WTC11 (cell line): ENCODE measurements around the gene NCMAP. TPM values are rescaled to one million over a fixed set of nuclear protein-coding genes. Genes with fewer than 3 reads are reported as not detected.

Experiments used
- ATAC-seq: fragments of 200-7000 bp; cut with Tn5 transposase; 2 replicates; pipeline ENCODE4 v1.10.0; 2021; ENCODE audit warnings: mild to moderate bottlenecking, moderate library complexity
- CTCF ChIA-PET: fragments of 300-600 bp; sonication (Branson Sonifier 250); formaldehyde crosslinking; loops from one replicate; lab custom pipeline; 2021; ENCODE audit warnings: antibody characterized with exemption; lab: Charles Lee
- POLR2A ChIA-PET: fragments of 350-600 bp; sonication (Branson Sonifier 250); formaldehyde crosslinking; loops from one replicate; lab custom pipeline; 2021; ENCODE audit warnings: antibody characterized with exemption; lab: Charles Lee
- DNase-seq: peaks from one replicate; pipeline ENCODE4 v3.0.0; 2021; ENCODE audit warnings: low spot score
- H3K27ac Mint-ChIP-seq: 2 replicates; pipeline ENCODE4 v1.8.0; 2021; ENCODE audit warnings: mixed read lengths
- H3K27me3 Mint-ChIP-seq: 2 replicates; pipeline ENCODE4 v1.8.0; 2021; ENCODE audit warnings: low read depth, mild to moderate bottlenecking, moderate library complexity, mixed read lengths
- H3K36me3 Mint-ChIP-seq: 2 replicates; pipeline ENCODE4 v1.8.0; 2021; ENCODE audit warnings: mixed read lengths
- H3K4me1 Mint-ChIP-seq: 2 replicates; pipeline ENCODE4 v1.8.0; 2022; ENCODE audit warnings: mixed read lengths
- H3K4me3 Mint-ChIP-seq: 2 replicates; pipeline ENCODE4 v1.8.0; 2021; ENCODE audit warnings: mild to moderate bottlenecking, moderate library complexity, mixed read lengths
- H3K9me3 Mint-ChIP-seq: 2 replicates; pipeline ENCODE4 v1.8.0; 2021; ENCODE audit warnings: mixed read lengths
- ATF6 ChIP-seq: sonication (generic); formaldehyde crosslinking; IDR thresholded peaks from 2 replicates; pipeline ENCODE4 v1.8.1; 2023; ENCODE audit warnings: mild to moderate bottlenecking, missing genetic modification reagents
- CREB1 ChIP-seq: sonication (generic); formaldehyde crosslinking; IDR thresholded peaks from 2 replicates; pipeline ENCODE4 v1.8.0; 2023; ENCODE audit warnings: mild to moderate bottlenecking, missing genetic modification reagents
- ELF4 ChIP-seq: sonication (generic); formaldehyde crosslinking; IDR thresholded peaks from 2 replicates; pipeline ENCODE4 v1.8.1; 2022; ENCODE audit warnings: low read depth, mild to moderate bottlenecking, moderate library complexity, missing genetic modification reagents
- ETV6 ChIP-seq: sonication (generic); formaldehyde crosslinking; IDR thresholded peaks from 2 replicates; pipeline ENCODE4 v1.8.1; 2022; ENCODE audit warnings: mild to moderate bottlenecking, missing genetic modification reagents
- FOXP4 ChIP-seq: sonication (generic); formaldehyde crosslinking; IDR thresholded peaks from 2 replicates; pipeline ENCODE4 v1.8.0; 2022; ENCODE audit warnings: mild to moderate bottlenecking, missing genetic modification reagents
- GABPB1 ChIP-seq: sonication (generic); formaldehyde crosslinking; IDR thresholded peaks from 2 replicates; pipeline ENCODE4 v1.8.1; 2023; ENCODE audit warnings: mild to moderate bottlenecking, missing genetic modification reagents
- GRHL2 ChIP-seq: fragments of 250-450 bp; sonication (Bioruptor Pico); IDR thresholded peaks from 2 replicates; pipeline ENCODE4 v1.8.0; 2022; ENCODE audit warnings: mild to moderate bottlenecking, moderate library complexity; ENCODE audit not compliant: insufficient replicate concordance, severe bottlenecking
- MAX ChIP-seq: sonication (generic); formaldehyde crosslinking; IDR thresholded peaks from 2 replicates; pipeline ENCODE4 v1.8.0; 2022; ENCODE audit warnings: mild to moderate bottlenecking, missing genetic modification reagents
- NFYB ChIP-seq: sonication (generic); formaldehyde crosslinking; conservative IDR thresholded peaks from 2 replicates; pipeline ENCODE4 v1.8.0; 2022; ENCODE audit warnings: low read depth, missing genetic modification reagents
- PRDM15 ChIP-seq: sonication (generic); formaldehyde crosslinking; IDR thresholded peaks from 2 replicates; pipeline ENCODE4 v1.8.0; 2022; ENCODE audit warnings: missing genetic modification reagents
- RELA ChIP-seq: sonication (generic); formaldehyde crosslinking; IDR thresholded peaks from 2 replicates; pipeline ENCODE4 v1.8.1; 2022; ENCODE audit warnings: missing genetic modification reagents, mild to moderate bottlenecking, borderline replicate concordance
- SMAD3 ChIP-seq: sonication (generic); formaldehyde crosslinking; IDR thresholded peaks from 2 replicates; pipeline ENCODE4 v1.8.0; 2022; ENCODE audit warnings: missing genetic modification reagents, mild to moderate bottlenecking, borderline replicate concordance
- SOX15 ChIP-seq: fragments of 250-450 bp; sonication (Bioruptor Pico); IDR thresholded peaks from 2 replicates; pipeline ENCODE4 v1.9.0; 2021; ENCODE audit warnings: mild to moderate bottlenecking
- ZBTB21 ChIP-seq: sonication (generic); formaldehyde crosslinking; IDR thresholded peaks from 2 replicates; pipeline ENCODE4 v1.8.1; 2023; ENCODE audit warnings: mild to moderate bottlenecking, missing genetic modification reagents, borderline replicate concordance
- ZNF138 ChIP-seq: sonication (generic); formaldehyde crosslinking; conservative IDR thresholded peaks from 2 replicates; pipeline ENCODE4 v1.8.1; 2022; ENCODE audit warnings: mild to moderate bottlenecking, moderate library complexity, missing genetic modification reagents
- ZNF317 ChIP-seq: sonication (generic); formaldehyde crosslinking; IDR thresholded peaks from 2 replicates; pipeline ENCODE4 v1.8.1; 2023; ENCODE audit warnings: low read depth, mild to moderate bottlenecking, moderate library complexity, missing genetic modification reagents, borderline replicate concordance
- ZNF423 ChIP-seq: fragments of 250-450 bp; sonication (Bioruptor Pico); IDR thresholded peaks from 2 replicates; pipeline ENCODE4 v2.1.2; 2022; ENCODE audit warnings: mild to moderate bottlenecking, moderate library complexity
- total RNA-seq: library from RNA; stranded (reverse); gene quantifications from 3 replicates; pipeline ENCODE4 v1.2.3, GENCODE V29; 2021
- TF ChIP-seq, protein P1 (sequence below): sonication (generic); formaldehyde crosslinking; IDR thresholded peaks from 2 replicates; pipeline ENCODE4 v1.8.0; 2023; ENCODE audit warnings: missing genetic modification reagents, mild to moderate bottlenecking, borderline replicate concordance
- TF ChIP-seq, protein P2 (sequence below): sonication (generic); formaldehyde crosslinking; IDR thresholded peaks from 2 replicates; pipeline ENCODE4 v1.8.0; 2023; ENCODE audit warnings: missing genetic modification reagents

The NCMAP gene
- total RNA-seq, 1 experiment from 2014 or later, result 0.26 TPM

DNA sequence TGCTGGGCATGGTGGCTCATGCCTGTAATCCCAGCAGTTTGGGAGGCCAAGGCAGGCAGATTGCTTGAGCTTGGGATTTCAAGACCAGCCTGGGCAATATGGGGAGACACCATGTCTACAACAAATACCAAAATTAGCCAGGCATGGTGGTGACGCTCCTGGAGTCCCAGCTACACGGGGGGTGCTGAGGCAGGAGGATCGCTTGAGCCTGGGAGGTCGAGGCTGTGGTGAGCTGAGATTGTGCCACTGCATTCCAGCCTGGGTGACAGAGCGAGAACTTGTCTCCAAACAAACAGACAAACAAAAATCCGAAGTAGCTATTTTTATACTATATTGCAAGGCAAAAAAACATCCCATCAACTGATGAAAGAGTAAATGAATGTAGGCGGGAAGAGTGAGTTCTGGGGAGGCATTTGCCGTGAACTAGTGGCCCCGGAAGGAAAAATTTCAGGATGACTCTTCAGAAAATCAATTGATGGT lies 40.6 kb downstream of the NCMAP start (continued):
- no peak for TF ChIP-seq PRDM15 (CRISPR knock-in tag)

GRCh38 chr1:24599265-24599664 lies 43.4 kb downstream of the NCMAP start:
- H3K9me3 Mint-ChIP-seq, result no peaks in the 10 kb centered on the region
- CTCF ChIA-PET, result interaction anchor here (0.7 to 0.9 kb wide), 3 partner anchors 9 to 450 kb away, joined by 3 read pairs; no protein-coding TSS in a partner anchor
- POLR2A ChIA-PET, result no interaction called here
- no peak for DNase-seq
- no peak overlapping the region for H3K27ac Mint-ChIP-seq
- H3K4me1 Mint-ChIP-seq, result no peaks in the 10 kb centered on the region
- no peak overlapping the region for H3K4me3 Mint-ChIP-seq
- H3K36me3 Mint-ChIP-seq, result no peaks in the 10 kb centered on the region
- no peak for ATAC-seq
- no peak for TF ChIP-seq ELF4 (CRISPR knock-in tag)
- TF ChIP-seq ZNF138 (CRISPR knock-in tag), result no peak
- no peak for TF ChIP-seq SOX15 (CRISPR knock-in tag)
- TF ChIP-seq ZNF317, result no peak
- no peak for TF ChIP-seq RELA (CRISPR knock-in tag)
- TF ChIP-seq ETV6, result no peak
- no peak for TF ChIP-seq SMAD3 (CRISPR knock-in tag)
- no peak for TF ChIP-seq ZNF423 (CRISPR knock-in tag)
- TF ChIP-seq, protein P1, sequence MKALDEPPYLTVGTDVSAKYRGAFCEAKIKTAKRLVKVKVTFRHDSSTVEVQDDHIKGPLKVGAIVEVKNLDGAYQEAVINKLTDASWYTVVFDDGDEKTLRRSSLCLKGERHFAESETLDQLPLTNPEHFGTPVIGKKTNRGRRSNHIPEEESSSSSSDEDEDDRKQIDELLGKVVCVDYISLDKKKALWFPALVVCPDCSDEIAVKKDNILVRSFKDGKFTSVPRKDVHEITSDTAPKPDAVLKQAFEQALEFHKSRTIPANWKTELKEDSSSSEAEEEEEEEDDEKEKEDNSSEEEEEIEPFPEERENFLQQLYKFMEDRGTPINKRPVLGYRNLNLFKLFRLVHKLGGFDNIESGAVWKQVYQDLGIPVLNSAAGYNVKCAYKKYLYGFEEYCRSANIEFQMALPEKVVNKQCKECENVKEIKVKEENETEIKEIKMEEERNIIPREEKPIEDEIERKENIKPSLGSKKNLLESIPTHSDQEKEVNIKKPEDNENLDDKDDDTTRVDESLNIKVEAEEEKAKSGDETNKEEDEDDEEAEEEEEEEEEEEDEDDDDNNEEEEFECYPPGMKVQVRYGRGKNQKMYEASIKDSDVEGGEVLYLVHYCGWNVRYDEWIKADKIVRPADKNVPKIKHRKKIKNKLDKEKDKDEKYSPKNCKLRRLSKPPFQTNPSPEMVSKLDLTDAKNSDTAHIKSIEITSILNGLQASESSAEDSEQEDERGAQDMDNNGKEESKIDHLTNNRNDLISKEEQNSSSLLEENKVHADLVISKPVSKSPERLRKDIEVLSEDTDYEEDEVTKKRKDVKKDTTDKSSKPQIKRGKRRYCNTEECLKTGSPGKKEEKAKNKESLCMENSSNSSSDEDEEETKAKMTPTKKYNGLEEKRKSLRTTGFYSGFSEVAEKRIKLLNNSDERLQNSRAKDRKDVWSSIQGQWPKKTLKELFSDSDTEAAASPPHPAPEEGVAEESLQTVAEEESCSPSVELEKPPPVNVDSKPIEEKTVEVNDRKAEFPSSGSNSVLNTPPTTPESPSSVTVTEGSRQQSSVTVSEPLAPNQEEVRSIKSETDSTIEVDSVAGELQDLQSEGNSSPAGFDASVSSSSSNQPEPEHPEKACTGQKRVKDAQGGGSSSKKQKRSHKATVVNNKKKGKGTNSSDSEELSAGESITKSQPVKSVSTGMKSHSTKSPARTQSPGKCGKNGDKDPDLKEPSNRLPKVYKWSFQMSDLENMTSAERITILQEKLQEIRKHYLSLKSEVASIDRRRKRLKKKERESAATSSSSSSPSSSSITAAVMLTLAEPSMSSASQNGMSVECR (CRISPR knock-in tag), result no peak
- no peak for TF ChIP-seq ZBTB21 (CRISPR knock-in tag)
- TF ChIP-seq, protein P2, sequence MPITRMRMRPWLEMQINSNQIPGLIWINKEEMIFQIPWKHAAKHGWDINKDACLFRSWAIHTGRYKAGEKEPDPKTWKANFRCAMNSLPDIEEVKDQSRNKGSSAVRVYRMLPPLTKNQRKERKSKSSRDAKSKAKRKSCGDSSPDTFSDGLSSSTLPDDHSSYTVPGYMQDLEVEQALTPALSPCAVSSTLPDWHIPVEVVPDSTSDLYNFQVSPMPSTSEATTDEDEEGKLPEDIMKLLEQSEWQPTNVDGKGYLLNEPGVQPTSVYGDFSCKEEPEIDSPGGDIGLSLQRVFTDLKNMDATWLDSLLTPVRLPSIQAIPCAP (CRISPR knock-in tag), result no peak
- no peak for TF ChIP-seq ATF6 (CRISPR knock-in tag)
- TF ChIP-seq CREB1 (CRISPR knock-in tag), result no peak
- TF ChIP-seq NFYB, result no peak
- no peak for TF ChIP-seq MAX (CRISPR knock-in tag)
- no peak for TF ChIP-seq GABPB1 (CRISPR knock-in tag)
- TF ChIP-seq PRDM15 (CRISPR knock-in tag), result no peak
- TF ChIP-seq GRHL2 (CRISPR knock-in tag), result no peak
- TF ChIP-seq FOXP4 (CRISPR knock-in tag), result no peak
- TF ChIP-seq, all 79 proteins: peak for 0
- no peaks in the 10 kb centered on the region; the same call in 1 of the 2 replicates for H3K27me3 Mint-ChIP-seq
